Stimulated activated CD8-positive, alpha-beta memory T cell treated with anti-CD3 and anti-CD28 coated beads, Interleukin-15, amount 100 ng/mL, for 4 hours (primary cell): ENCODE data around the gene CNP.

ENCODE experiments used
- DNase-seq, 2 donors: peaks; one replicate each; pipeline ENCODE4 v3.0.0-alpha.2; 2020; ENCODE audit warnings: low read depth in 2 of 2

CNP gene

DNA sequence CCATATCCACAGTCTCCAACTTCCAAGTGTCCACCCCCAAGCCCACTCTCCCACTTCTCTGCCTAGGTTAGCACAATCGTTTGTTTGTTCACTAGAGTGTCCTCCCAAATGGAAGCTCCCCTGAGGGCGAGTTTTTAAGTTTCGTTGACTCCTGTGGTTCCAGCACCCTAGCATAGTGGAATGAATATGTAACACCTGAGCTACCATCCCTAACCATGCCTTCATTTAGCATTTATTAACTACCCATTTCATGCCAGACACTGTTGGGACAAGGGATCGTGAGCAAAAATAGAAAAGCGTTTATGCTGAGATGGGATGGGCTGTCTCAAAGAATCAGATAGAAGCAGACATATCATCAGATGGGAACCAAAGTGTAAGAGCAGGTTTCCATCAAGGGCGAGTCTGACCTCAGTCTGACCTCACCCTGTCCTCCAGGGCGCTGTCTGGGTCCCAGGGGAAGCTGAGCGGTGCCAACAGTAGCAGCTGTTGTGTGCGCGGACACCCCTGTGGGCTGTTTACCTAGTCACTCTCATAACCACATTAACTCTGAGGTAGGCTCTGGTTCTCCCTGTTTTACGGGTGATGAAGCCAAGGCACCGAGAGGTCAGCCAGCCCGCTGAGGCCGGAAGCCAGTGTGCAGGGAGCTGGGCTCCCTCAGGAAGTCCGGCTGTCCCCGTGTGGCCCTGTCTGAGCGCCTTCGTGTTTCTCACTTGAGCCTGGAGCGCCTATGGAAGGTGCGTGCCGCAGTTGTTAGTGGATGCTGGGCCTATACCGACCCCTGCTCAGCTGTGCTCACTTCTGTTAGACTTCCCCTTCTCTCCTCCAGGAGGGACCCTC is 6.2 kb downstream of the CNP start:
- DNase-seq = no peak

DNA sequence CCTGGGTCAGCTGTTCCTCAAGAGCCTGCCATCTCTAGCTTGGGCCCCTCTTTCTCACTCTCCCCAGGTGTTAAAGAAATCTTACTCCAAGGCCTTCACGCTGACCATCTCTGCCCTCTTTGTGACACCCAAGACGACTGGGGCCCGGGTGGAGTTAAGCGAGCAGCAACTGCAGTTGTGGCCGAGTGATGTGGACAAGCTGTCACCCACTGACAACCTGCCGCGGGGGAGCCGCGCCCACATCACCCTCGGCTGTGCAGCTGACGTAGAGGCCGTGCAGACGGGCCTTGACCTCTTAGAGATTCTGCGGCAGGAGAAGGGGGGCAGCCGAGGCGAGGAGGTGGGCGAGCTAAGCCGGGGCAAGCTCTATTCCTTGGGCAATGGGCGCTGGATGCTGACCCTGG is 6.8 kb downstream of the CNP start:
- no peak for DNase-seq

DNA sequence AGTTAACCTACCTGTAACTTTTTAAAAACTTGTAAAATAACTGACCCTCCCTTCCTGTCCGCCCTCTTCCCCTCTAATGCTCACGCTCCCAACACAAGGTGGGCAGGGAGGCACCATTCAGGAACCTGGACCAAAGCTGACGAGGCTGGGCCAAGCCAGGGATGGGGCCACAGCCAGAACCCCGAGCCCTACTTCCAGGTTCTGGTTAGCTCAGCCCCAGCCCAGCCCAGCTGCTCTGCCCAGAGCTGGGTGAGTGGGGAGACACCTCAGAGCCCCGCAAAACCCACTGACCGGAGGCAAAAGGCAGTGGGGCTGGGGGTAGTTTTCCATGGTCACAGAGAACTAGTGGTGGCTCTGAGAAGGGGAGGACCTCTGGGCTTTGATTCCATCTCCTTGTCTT is 7.4 kb downstream of the CNP start:
- DNase-seq = no peak

DNA sequence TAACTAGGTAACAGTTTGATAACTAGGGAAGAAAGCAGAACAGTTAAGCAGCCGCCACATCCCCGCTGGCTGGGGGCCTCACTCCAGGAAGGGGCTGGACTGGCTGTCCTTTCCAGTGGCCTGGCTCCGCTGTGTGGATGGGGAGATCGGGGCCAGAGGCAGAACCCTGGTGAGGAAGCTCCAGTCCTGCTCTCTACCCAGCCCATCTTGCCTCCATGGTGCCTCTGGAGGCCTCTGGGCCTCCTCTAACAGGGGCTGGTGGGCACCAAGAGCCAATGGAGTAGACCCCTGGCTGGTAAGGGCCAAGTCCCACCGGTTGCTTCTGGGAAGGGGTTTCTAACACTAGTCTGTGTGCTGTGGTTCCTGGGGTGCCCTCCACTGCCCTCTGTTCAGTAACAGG is 8.1 kb downstream of the CNP start:
- DNase-seq = no peak

DNA sequence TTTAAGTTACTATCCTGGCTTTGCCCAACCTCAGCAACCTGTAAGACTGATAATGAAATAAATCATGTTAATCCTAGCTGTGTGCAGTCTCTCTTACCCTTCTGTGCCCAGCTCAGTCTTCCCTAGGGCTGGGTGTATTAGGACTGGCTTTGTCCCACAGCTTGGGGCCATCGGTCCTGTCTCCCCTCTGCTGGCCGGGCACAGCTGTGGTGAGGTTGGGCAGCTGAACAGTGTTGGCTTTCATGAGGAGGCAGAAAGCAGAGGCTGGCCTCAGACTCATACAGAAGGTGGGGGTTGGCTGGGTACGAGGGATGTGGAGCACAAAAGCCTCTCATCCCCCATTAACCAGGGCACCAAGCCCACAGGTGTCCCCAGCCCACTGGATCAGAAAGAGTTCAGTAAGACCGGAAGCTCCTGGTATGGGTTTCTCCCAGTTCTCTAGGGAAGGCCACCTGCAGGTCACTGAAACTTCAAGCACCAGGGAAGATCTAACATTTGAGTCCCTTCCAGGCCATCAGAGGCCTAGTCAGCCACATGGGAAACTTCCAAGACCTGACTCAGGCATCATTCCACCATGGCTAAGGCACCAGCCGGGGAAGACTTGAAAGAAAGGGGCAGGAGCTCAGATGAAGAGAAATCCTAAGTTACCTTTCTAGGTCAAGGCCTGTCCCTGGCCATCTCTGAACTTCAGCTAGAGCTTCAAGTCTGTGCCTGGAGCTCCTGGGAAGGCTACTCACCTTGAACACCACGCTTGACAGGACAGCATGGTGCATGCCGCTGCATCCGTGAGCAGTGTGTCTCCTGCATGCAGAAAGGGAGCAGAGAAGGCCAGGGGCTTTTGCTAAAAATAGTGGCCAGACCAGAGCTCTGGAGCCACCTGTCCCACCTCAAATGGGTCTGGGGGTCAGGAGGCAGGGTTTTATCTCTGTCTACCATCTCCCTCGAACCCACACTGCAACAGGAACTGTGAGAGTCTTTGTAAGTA is 8.8 kb downstream of the CNP start:
- no peak for DNase-seq

DNA sequence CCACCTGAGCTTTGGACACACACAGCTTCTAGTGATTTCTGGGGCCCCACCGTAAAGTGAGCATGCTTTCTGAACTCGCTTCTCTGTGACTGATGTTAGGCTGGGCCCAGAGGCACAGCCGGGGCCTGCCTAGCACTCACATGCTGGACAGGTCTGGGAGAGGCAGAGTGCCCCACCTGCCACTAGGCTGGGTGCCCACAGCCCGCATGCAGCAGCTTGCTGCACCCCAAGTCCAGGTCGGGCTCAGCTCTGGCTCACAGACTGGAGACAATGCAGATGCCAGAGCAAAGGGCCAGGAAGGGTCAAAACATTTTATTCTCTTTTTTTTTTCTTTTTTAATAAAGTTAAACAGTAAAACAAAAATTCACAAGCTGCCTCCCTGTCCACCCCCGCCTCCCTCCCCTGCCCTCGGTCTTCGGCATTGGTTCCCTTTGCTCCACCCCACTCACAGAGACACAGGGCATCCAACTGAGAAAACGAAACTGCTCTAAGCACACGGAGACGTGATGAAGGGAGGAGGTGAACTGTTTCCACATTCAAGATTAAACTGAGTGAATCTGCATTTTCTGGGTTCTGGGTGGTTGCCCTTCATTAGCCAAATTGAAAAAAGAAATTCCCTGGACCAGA is 9.7 kb downstream of the CNP start:
- DNase-seq = no peak

DNA sequence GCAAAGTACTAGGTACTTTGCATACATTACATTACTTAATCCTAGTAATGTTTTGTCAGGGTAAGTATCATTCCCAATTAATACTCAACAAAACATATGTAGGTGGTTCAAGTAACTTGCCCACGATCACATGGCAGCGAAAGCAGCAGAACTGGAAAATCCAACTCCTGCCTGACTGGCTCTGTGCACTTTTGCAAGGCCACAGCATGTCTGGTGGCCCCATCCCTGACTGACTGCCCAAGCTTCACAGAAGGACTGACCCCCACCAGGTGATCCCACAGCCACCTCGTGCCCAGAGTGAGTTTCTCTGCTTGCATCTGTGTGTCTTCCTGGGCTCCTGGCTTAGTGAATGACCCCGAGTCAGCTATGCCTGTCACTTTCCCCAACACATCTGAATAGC is 11.4 kb downstream of the CNP start:
- no peak for DNase-seq

DNA sequence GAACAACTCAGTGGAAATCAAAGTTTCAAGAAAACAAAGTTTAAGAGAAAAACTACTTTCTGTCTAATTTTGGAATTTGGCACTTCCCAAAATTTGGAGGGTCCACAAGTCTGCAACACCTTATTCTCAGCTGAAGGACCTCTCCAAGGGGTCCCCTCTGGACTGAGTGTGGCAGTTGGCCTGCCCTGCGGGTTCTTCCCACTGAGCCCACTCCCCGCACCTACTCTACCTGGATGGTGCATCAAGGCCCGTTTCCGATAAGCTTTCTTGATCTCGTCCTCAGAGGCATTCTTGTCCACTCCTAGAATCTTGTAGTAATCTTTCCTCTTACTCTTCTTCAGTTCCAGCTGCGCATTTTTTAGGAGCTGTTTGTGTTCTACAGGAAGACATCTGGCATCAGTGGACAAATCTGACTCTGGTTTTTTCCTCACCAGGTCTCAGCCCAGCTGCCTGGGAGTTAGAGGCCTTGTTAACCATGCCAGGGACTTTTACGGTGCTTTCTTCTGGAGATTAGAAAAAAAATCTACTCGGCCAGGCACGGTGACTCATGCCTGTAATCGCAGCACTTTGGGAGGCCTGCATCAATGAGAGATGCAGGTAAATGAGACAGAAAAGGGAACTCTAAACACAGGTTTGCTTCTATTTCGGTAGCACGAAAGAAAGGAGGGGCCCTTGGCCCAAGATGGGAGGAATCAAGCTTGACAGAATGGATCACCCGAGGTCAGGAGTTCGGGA is 15.6 kb downstream of the CNP start:
- DNase-seq = no peak

DNA sequence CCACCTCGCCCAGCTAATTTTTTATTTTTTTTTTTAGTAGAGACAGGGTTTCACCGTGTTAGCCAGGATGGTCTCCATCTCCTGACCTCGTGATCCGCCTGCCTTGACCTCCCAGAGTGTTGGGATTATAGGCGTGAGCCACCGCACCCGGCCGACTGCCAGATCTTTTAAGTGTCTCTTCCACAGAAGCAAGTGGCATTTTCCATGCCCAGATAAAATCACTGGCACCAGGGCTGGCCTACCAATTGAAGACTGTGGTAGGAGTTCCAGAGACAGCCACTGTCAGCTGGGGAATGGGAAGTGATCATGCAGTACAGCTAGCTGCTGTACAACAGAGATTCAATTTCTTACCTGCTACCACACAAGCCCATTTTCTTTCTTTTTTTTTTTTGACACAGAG is 17.9 kb downstream of the CNP start:
- no peak for DNase-seq

DNA sequence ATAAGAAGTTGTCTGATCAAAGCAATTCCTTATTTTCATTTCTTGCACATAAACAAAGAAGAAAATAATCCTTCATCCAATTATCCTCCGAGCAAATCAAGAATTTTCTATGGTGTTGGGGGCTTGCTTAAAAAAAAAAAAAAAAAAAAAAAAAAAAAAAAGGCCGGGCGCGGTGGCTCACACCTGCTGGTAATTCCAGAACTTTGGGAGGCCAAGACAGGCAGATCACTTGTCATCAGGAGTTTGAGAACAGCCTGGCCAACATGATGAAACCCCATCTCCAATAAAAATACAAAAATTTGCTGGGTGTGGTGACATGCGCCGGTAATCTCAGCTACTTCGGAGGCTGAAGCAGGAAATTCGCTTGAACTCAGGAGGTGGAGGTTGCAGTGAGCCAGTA is 19.3 kb downstream of the CNP start:
- DNase-seq = no peak

DNA sequence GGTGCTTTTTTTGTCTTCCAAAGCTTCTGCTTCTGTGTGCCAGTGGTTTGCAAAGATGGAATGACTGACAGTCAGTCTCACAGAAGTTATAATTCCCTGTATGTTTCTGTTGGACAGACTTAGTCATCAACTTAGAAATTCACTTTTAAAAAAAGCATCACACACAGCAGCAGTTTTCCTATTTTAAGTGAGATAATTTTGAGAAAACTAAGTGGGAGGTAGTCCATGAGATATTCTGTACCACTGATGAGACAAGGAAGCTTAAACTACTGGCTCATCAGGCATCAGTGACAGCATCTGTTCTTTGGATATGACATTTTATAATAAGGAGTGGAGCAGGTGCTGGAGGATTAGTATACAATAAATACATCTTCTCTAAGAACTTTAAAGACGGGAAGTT is 20.0 kb downstream of the CNP start:
- no peak for DNase-seq

DNA sequence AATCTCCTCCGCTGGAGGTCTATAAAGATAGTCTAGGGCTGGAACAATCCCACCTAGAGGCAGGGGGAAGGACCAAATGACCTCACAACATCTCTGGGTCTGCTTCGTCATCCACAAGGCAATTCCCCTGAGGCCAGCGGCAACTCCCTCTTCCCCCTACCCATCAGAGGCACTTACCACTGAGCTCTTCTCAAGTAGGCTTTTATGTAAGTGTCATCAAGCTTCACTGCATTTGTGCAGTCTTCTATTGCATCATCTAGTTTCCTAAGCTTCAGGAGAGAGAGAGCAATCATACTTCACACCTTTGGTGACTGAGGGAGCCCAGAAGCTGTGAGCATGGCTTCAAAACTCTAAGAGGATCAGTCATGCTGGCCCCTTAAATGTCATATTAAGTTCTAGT is 21.0 kb downstream of the CNP start:
- DNase-seq = no peak

DNA sequence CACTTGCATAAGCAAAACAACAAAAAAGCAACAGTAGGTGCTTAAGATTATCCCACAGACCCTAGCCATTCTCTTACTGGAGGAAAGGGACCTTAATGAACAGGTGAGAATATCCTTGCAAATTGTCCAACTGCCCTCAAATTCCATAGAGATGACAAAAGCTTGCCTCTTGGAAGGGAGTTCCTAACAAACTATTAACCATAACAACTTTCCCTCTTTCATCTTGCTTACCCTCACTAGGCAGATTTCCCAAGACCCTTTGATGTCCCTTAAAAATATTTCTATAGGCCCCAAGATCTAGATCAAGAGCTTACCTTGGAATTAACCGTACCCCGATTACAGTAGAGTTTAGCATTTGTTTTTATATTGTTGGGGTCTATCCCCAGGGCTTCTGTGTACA is 21.8 kb downstream of the CNP start:
- no peak for DNase-seq

DNA sequence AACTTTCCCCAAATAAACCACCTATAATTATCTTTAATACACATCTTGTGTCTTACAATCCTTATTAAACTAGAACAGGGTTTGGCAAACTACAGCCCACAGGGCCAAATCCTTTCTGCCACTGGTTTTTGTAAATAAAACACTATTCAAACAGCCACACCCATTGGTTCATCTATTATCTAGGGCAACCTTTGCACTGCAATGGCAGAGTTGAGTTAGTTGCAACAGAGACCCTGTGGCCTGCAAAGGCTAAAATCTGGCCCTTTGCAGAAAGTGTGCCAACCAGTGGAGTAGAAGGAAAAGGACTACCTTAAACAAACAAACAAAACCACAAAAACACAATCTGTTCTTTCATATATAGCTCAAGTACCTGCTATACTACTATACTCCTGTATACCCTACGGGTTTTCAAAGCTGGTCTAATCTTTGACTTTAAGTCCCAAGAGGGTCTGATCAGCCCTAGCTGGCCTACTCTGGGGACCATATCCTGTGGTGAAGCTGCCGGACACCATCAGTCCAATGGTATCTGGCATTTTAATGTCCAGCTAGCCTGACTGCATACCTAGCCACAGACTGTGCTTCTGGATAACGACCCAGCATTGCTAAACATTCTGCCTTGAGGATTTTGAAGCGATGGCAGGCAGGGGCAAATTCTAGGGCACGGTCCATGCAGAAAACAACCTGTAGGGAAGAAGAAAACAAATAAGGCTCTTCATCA is 23.3 kb downstream of the CNP start:
- no peak for DNase-seq

DNA sequence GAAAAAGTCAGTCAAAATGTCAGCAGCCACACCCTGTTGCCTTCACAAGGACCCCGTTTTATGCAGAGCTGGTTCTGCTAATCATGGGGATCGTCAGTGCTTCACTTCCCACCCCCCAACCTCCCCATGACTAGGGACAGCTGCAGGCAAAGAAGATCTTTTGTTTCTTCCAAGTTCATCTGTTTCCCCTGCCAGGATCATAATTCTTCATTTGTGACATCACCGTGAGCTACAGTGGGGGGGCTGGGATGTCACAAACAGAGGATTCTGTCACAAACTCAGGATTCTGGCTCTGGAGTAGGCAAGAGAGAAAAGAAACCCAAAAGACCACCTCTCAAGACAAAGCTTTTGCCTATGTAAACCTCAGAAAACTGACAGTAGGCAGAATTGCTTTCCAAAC is 26.0 kb downstream of the CNP start:
- no peak for DNase-seq

DNA sequence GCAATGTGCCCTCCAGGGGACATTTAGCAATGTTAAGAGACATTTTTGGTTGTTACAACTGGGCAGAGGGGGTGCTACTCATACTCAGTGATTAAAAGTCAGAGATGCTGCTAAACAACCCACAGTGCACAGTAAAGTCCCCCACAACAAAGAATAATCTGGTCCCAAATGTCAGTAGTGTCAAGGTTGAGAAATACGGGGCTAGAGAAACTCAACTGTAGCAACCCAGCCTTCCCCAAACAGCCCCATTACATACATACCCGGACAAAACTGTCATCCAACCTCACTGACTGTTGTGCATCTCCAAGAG is 30.2 kb downstream of the CNP start:
- DNase-seq = no peak

DNA sequence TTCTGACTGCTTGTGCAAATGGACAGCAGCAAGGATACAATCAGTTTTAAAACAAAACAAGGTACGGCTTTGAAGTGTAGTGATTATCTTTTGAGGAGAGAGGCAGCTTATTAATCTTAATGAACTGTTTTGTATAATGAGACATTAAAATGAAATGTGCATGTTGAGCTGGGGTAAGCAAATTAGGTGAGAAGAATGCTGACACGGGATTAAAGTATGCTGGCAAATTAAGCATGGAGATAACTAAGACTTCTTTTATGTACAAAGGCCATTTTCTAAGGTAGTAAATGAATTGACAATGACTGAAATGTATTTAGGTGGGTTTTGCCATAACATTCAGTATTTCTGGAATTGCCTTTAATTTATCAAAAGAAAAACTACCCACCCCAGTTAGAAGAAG is 31.9 kb downstream of the CNP start:
- no peak for DNase-seq

DNA sequence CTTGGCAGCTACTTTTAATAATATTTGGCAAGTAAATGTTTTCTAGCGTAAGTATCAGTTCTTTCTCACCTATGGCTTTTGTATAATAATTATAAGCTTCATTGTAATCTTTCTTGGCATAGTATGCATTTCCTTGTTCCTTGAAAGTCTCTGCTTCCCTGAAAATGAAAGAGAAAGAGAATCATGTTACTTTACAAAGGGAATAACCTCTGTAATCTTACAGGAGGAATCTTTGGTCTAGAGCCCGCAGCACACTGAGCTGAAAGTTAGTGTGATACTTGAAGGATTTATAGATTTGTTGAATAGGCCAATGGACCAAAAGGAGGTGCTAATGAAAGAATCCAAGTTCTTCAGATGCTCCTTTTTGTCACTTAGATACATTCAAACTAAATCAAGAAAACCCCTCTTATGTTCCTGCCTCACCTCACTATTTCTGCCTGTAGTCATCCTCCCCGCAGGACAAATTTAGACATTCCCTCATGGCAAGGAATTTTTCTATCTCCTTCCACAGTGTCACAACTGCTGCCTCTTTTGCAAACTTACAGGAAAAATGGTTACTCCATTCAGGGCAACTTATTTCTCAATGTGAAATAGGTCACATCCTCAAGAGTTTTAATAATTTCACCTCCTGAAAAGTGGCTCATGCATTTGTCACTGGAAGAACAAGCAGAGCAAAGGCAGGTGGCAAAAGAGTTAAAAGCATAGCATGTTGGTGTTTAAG is 34.0 kb downstream of the CNP start:
- DNase-seq = no peak

DNA sequence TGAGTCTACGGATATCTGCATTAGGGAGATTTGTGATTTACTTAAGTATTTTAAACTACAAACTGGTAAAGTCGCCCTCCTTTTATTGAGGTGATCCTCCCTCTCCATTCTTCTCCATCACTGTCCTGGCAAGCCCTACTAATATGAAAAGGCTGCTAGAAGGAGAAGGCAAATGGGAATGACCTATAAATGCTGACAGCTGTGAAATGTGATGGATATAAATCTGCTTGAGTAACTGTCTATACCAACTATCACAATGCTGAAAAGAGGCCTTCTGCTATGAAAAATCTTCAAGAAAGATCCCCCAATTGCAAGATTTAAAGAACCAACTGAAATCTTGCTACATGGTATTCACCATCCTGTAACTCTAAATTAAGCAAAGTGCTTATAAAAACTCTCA is 35.1 kb downstream of the CNP start:
- no peak for DNase-seq

DNA sequence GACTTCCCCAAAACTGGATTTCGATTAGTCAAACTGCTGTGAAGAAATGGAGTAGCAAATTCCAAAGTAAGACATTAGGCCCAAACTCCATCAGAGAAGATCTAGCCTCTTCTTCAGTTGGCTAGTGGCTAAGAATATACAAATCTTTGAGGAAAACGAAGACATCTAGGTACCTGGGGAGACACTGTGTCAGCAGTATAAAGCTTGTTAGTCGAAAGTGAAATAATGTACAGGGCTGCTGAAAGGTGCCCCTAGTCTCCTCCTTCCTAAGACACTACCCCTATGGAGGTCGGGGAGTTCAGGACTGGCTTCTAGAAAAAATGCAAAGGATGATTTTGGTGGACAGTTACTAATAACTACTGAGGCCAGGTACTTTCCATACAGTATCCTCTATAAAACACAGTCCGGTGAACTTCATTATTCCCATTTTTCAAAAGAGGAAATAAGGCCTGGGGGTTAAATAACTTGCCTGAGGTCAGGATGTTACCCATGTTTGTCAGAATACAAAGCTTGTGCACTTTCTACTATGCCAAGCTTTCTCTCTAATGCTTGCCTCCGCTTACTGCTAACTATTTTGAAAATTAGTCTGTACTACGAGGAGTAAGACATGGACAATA is 35.7 kb downstream of the CNP start:
- DNase-seq = no peak
